HepG2 (cell line): Measurements from ENCODE around the gene VTI1B. TPM values are rescaled to one million over a fixed set of nuclear protein-coding genes. Genes with fewer than 3 reads are reported as not detected.
A peak's percentile ranks its signal among the peaks of the same experiment; 100 is the strongest.

Experiments used
- ATAC-seq: fragments of 200-7000 bp; cut with Tn5 transposase; 3 replicates; pipeline ENCODE4 v1.9.1; 2020; ENCODE audit warnings: mild to moderate bottlenecking, moderate library complexity
- BruUV-seq: library from RNA; stranded (reverse); fragments of 400-500 nt; replicated peaks from 2 replicates; lab custom pipeline; 2021; lab: Mats Ljungman, UMichigan
- CTCF ChIA-PET: fragments of 300-600 bp; formaldehyde crosslinking; extraction: SDS; loops from one replicate; lab custom pipeline; 2021; ENCODE audit warnings: low total read pairs, inconsistent platforms, low intra/inter-chr PET ratio; lab: Yijun Ruan, JAX
- POLR2A ChIA-PET: fragments of 350-600 bp; sonication (Branson Sonifier 250); formaldehyde crosslinking; loops from one replicate; lab custom pipeline; 2020; ENCODE audit warnings: antibody characterized with exemption, inconsistent platforms; lab: Yijun Ruan, JAX
- DNase-seq: peaks from one replicate; pipeline ENCODE4 v3.0.0-alpha.2; 2015; ENCODE audit warnings: low spot score
- FAIRE-seq: peaks from 3 replicates; lab custom pipeline; 2011; peaks lifted over from hg19 to GRCh38; lab: Jason Lieb, UNC
- H2AFZ ChIP-seq: one replicate; pipeline ENCODE4 v1.6.1; 2011; ENCODE audit warnings: low read length, inconsistent platforms
- H3K27ac ChIP-seq: fragments of 300-600 bp; 3 replicates; pipeline ENCODE4 v1.8.0; 2011; ENCODE audit warnings: mixed run types, mild to moderate bottlenecking, mixed read lengths, low read length, inconsistent platforms; ENCODE audit not compliant: insufficient read depth; ENCODE audit errors: extremely low read length
- H3K27me3 ChIP-seq, 2 experiments: fragments of 200-600 bp in 1 of 2; 2 replicates in 1 of 2; 3 replicates in 1 of 2; pipeline versions ENCODE4 v1.6.0 to v1.8.0; 2011; ENCODE audit warnings: low read length in 2 of 2, mild to moderate bottlenecking in 2 of 2, moderate library complexity in 2 of 2, inconsistent platforms in 1 of 2; ENCODE audit not compliant: insufficient read depth in 2 of 2, control insufficient read depth in 1 of 2
- H3K36me3 ChIP-seq, 2 experiments: fragments of 200-600 bp in 1 of 2; replicated peaks in 1 of 2; 2 replicates in 1 of 2; 3 replicates in 1 of 2; pipeline versions ENCODE4 v1.5.1 to v1.8.0; 2011; ENCODE audit warnings: low read length in 2 of 2, inconsistent platforms in 1 of 2; ENCODE audit not compliant: insufficient read depth in 2 of 2, control insufficient read depth in 1 of 2
- H3K4me1 ChIP-seq: 2 replicates; pipeline ENCODE4 v1.5.1; 2012; ENCODE audit warnings: low read length, inconsistent platforms; ENCODE audit not compliant: insufficient read depth
- H3K4me2 ChIP-seq: 2 replicates; pipeline ENCODE4 v1.6.0; 2011; ENCODE audit warnings: low read depth, low read length, inconsistent platforms
- H3K4me3 ChIP-seq, 3 experiments: fragments of 200-600 bp in 1 of 3; sonication (generic), shearing (Covaris generic) in 1 of 3; replicated peaks in 1 of 3; 2 replicates each; pipeline ENCODE4 v1.5.1; 2011 to 2016; ENCODE audit warnings: low read length in 3 of 3, inconsistent platforms in 2 of 3, low read depth in 2 of 3, mild to moderate bottlenecking in 2 of 3, control low read depth in 1 of 3, mixed read lengths in 1 of 3; ENCODE audit not compliant: insufficient read depth in 1 of 3
- H3K79me2 ChIP-seq: one replicate; pipeline ENCODE4 v1.6.1; 2011; ENCODE audit warnings: low read length, inconsistent platforms; ENCODE audit not compliant: insufficient read depth
- H3K9ac ChIP-seq: 2 replicates; pipeline ENCODE4 v1.6.0; 2011; ENCODE audit warnings: mild to moderate bottlenecking, low read depth, low read length, inconsistent platforms; ENCODE audit not compliant: insufficient read depth
- H3K9me3 ChIP-seq: 2 replicates; pipeline ENCODE4 v1.5.1; 2012; ENCODE audit warnings: mild to moderate bottlenecking, low read length
- H4K20me1 ChIP-seq: 2 replicates; pipeline ENCODE4 v1.6.0; 2011; ENCODE audit warnings: inconsistent platforms, mild to moderate bottlenecking, low read length, moderate library complexity; ENCODE audit not compliant: insufficient read depth
- ARID5B ChIP-seq: IDR thresholded peaks from 2 replicates; pipeline ENCODE4 v1.4.0; 2020; ENCODE audit warnings: mild to moderate bottlenecking, missing genetic modification reagents
- ATF4 ChIP-seq, 2 experiments: fragments of 450-650 bp in 1 of 2; sonication (generic) in 1 of 2; formaldehyde crosslinking; IDR thresholded peaks; 2 replicates each; pipeline versions ENCODE4 v1.5.0 to v1.8.0; 2020 to 2022; ENCODE audit warnings: mild to moderate bottlenecking in 1 of 2, missing genetic modification reagents in 1 of 2
- GATAD1 ChIP-seq: IDR thresholded peaks from 2 replicates; pipeline ENCODE4 v1.6.1; 2016; ENCODE audit warnings: missing genetic modification reagents, missing compliant biosample characterization
- HNF4G ChIP-seq, 2 experiments: sonication (generic) in 1 of 2; formaldehyde crosslinking in 1 of 2; IDR thresholded peaks; 2 replicates each; pipeline versions ENCODE4 v1.4.0 to v1.6.1; 2011 to 2020; ENCODE audit warnings: borderline replicate concordance in 2 of 2, low read depth in 2 of 2, mild to moderate bottlenecking in 2 of 2, low read length in 1 of 2, missing genetic modification reagents in 1 of 2, moderate library complexity in 1 of 2
- SNAPC4 ChIP-seq: sonication (generic); formaldehyde crosslinking; IDR thresholded peaks from 2 replicates; pipeline ENCODE4 v1.4.0; 2020; ENCODE audit warnings: mild to moderate bottlenecking, missing genetic modification reagents
- SNAPC5 ChIP-seq: sonication (generic); formaldehyde crosslinking; IDR thresholded peaks from 2 replicates; pipeline ENCODE4 v1.8.1; 2023; ENCODE audit warnings: mild to moderate bottlenecking, missing genetic modification reagents, borderline replicate concordance
- THAP11 ChIP-seq: IDR thresholded peaks from 2 replicates; pipeline ENCODE4 v1.6.1; 2016; ENCODE audit warnings: missing biosample characterization, missing genetic modification reagents
- ZFP1 ChIP-seq: IDR thresholded peaks from 2 replicates; pipeline ENCODE4 v1.6.1; 2016
- ZNF18 ChIP-seq: sonication (generic); formaldehyde crosslinking; IDR thresholded peaks from 2 replicates; pipeline ENCODE4 v1.8.0; 2022; ENCODE audit warnings: mild to moderate bottlenecking, missing genetic modification reagents; ENCODE audit not compliant: insufficient replicate concordance
- ZNF333 ChIP-seq: sonication (generic); formaldehyde crosslinking; IDR thresholded peaks from 2 replicates; pipeline ENCODE4 v1.4.0; 2020; ENCODE audit warnings: mild to moderate bottlenecking, missing genetic modification reagents, borderline replicate concordance
- ZSCAN30 ChIP-seq: sonication (generic); formaldehyde crosslinking; IDR thresholded peaks from 2 replicates; pipeline ENCODE4 v1.5.0; 2020; ENCODE audit warnings: mild to moderate bottlenecking, missing genetic modification reagents
- WGBS: methylation state at CpG from one replicate; pipeline ENCODE4 v1.1.6; 2017; ENCODE audit warnings: low lambda C conversion rate; 5-methylcytosine and 5-hydroxymethylcytosine counted together
- in situ Hi-C: cut with HindIII; loops from 2 replicates; pipeline ENCODE4 v1.10.0; 2017; ENCODE audit warnings: low pct_unique_long_range_greater_than_20kb; ENCODE audit not compliant: extremely low pct_ligation_motif_present
- intact Hi-C: fragments of 100-400 bp; cut with micrococcal nuclease; formaldehyde crosslinking; loops from one replicate; pipeline ENCODE4 v1.10.0; 2022; ENCODE audit not compliant: unreplicated experiment
- polyA plus RNA-seq, 8 experiments: library from polyadenylated mRNA; depleted of rRNA in 3 of 8; stranded (reverse) in 7 of 8; unstranded in 1 of 8; fragments of >200 nt; fragmentation: Illumina TruSeq in 4 of 8; extraction: Trizol in 4 of 8; gene quantifications; 2 replicates each; pipeline versions ENCODE4 v1.2.1 to v1.2.3, GENCODE V29; 2011 to 2016; ENCODE audit warnings: low read depth in 4 of 8, missing spikeins in 1 of 8, mixed read lengths in 1 of 8; ENCODE audit not compliant: insufficient read depth in 1 of 8
- total RNA-seq, 5 experiments: library from RNA; depleted of rRNA; stranded (reverse); fragments of >200 nt; fragmentation: Illumina TruSeq; extraction: Trizol; gene quantifications; 2 replicates each; pipeline ENCODE4 v1.2.3, GENCODE V29; 2016; ENCODE audit warnings: low read depth in 1 of 5

The VTI1B gene
- total and polyA plus RNA-seq, 2 of the 13 experiments (the other 11 are each of a cell fraction or from before 2014, with no cell fraction given): 39.0 to 103 TPM

- H3K9ac ChIP-seq: no peak overlapping the region
- no peaks in the 10 kb centered on the region for H3K36me3 ChIP-seq
- in situ Hi-C loops: no loop called here
- peaks cover 62% of the 10 kb centered on the region for H3K4me1 ChIP-seq
- no TSS peak for BruUV-seq
- H3K9me3 ChIP-seq: no peaks in the 10 kb centered on the region
- H3K27me3 ChIP-seq: no peaks in the 10 kb centered on the region
- ChIA-PET POLR2A (interaction anchor here (2.0 kb wide), 1 partner anchor 11 kb away, joined by 9 read pairs; no protein-coding TSS in a partner anchor), CTCF (no interaction called here)
- no peak overlapping the region for H3K27ac ChIP-seq
- H4K20me1 ChIP-seq: no peaks in the 10 kb centered on the region
- no peak for DNase-seq
- intact Hi-C loops: no loop called here
- 0% methylated on average over 1 of the region's 2 CpGs for WGBS
- no peak overlapping the region for H2AFZ ChIP-seq
- H3K4me3 ChIP-seq: no peak overlapping the region
- peak overlapping the region; percentile 51; the same call in 1 of the 2 replicates for H3K4me2 ChIP-seq
- peak; percentile 68 for ATAC-seq
- H3K79me2 ChIP-seq: no peaks in the 10 kb centered on the region
- peak; percentile 32 for FAIRE-seq
- TF ChIP-seq SNAPC5 (CRISPR knock-in tag) (no peak), HNF4G (IDR thresholded peaks at IDR 0.05; ENCODE audit: borderline replicate concordance, low read depth, low read length) (no peak), HNF4G (CRISPR knock-in tag; IDR thresholded peaks at IDR 0.05; ENCODE audit: borderline replicate concordance, low read depth) (no peak), ZFP1 (CRISPR knock-in tag) (no peak), ZNF18 (no peak), SNAPC4 (no peak), GATAD1 (CRISPR knock-in tag) (0 out of 2 replicates have a peak, but pooled peaks have one; percentile 11), ZNF333 (CRISPR knock-in tag) (no peak), ATF4 (CRISPR knock-in tag; IDR thresholded peaks at IDR 0.05) (peak in 1 of 2 experiments; percentile 32; a peak in 2 of 4 replicates), ZSCAN30 (no peak), ARID5B (CRISPR knock-in tag) (0 out of 2 replicates have a peak, but pooled peaks have one; percentile 14), THAP11 (CRISPR knock-in tag) (0 out of 2 replicates have a peak, but pooled peaks have one; percentile 39)
These were observed 43.8 kb upstream of the VTI1B start for GRCh38 chr14:67718265-67718664.
